HEK293 (cell line): ENCODE data around the gene SH3RF3.
A peak's percentile ranks its signal among the peaks of the same experiment; 100 is the strongest.

ENCODE experiments used
- CTCF ChIA-PET: fragments of 350-600 bp; formaldehyde crosslinking; extraction: SDS; loops from one replicate; lab custom pipeline; 2021; ENCODE audit warnings: antibody characterized with exemption; lab: Yijun Ruan, JAX
- POLR2A ChIA-PET: fragments of 300-600 bp; formaldehyde crosslinking; extraction: SDS; loops from one replicate; lab custom pipeline; 2020; ENCODE audit warnings: antibody characterized with exemption, inconsistent platforms; lab: Yijun Ruan, JAX
- H3K27ac ChIP-seq: fragments of 200-500 bp; sonication (Bioruptor generic); 2 replicates; pipeline ENCODE4 v1.5.1; 2014; ENCODE audit warnings: low read depth, low read length, control low read depth, inconsistent platforms; ENCODE audit errors: extremely low read depth
- H3K36me3 ChIP-seq, 2 experiments: fragments of 200-500 bp in 1 of 2; sonication (Bioruptor generic) in 1 of 2; 1 replicate in 1 of 2; 2 replicates in 1 of 2; pipeline ENCODE4 v1.5.1; 2014 to 2017; ENCODE audit warnings: inconsistent platforms in 2 of 2, low read length in 2 of 2; ENCODE audit not compliant: control insufficient read depth in 2 of 2, insufficient read depth in 1 of 2
- H3K4me1 ChIP-seq: fragments of 200-500 bp; sonication (Bioruptor generic); 2 replicates; pipeline ENCODE4 v1.5.1; 2014; ENCODE audit warnings: mild to moderate bottlenecking, low read length, inconsistent platforms; ENCODE audit not compliant: control insufficient read depth, insufficient read depth
- H3K4me3 ChIP-seq: 2 replicates; pipeline ENCODE4 v1.5.1; 2011; ENCODE audit warnings: low read depth, mild to moderate bottlenecking, control low read depth, low read length, moderate library complexity
- H3K9me3 ChIP-seq: fragments of 200-500 bp; sonication (Bioruptor generic); 2 replicates; pipeline ENCODE4 v1.5.1; 2014; ENCODE audit warnings: low read depth, low read length, inconsistent platforms; ENCODE audit not compliant: control insufficient read depth, insufficient read depth
- EGR2 ChIP-seq: fragments of 450-650 bp; formaldehyde crosslinking; IDR thresholded peaks from 2 replicates; pipeline ENCODE4 v1.5.1; 2016; ENCODE audit warnings: low read depth, missing biosample characterization, missing genetic modification characterization
- KLF17 ChIP-seq: fragments of 450-650 bp; formaldehyde crosslinking; IDR thresholded peaks from 2 replicates; pipeline ENCODE4 v1.5.1; 2016; ENCODE audit warnings: missing biosample characterization, missing genetic modification characterization
- PBX3 ChIP-seq: sonication (generic); formaldehyde crosslinking; IDR thresholded peaks from 2 replicates; pipeline ENCODE4 v1.8.1; 2022; ENCODE audit warnings: mild to moderate bottlenecking, moderate library complexity, missing genetic modification reagents
- ZFHX2 ChIP-seq: fragments of 450-650 bp; formaldehyde crosslinking; conservative IDR thresholded peaks from 2 replicates; pipeline ENCODE4 v1.5.1; 2016; ENCODE audit warnings: missing biosample characterization, missing genetic modification characterization
- ZNF10 ChIP-seq: fragments of 450-650 bp; formaldehyde crosslinking; IDR thresholded peaks from 2 replicates; pipeline ENCODE4 v1.5.1; 2017; ENCODE audit warnings: missing biosample characterization, missing genetic modification characterization
- ZNF132 ChIP-seq: fragments of 450-650 bp; formaldehyde crosslinking; IDR thresholded peaks from 2 replicates; pipeline ENCODE4 v1.5.1; 2017; ENCODE audit warnings: missing biosample characterization, missing genetic modification characterization, borderline replicate concordance
- ZNF155 ChIP-seq: fragments of 450-650 bp; formaldehyde crosslinking; IDR thresholded peaks from 2 replicates; pipeline ENCODE4 v1.5.1; 2016; ENCODE audit warnings: missing biosample characterization, missing genetic modification characterization
- ZNF16 ChIP-seq: fragments of 450-650 bp; formaldehyde crosslinking; IDR thresholded peaks from 2 replicates; pipeline ENCODE4 v1.5.1; 2016; ENCODE audit warnings: low read depth, missing biosample characterization, missing genetic modification characterization
- ZNF221 ChIP-seq: fragments of 450-650 bp; formaldehyde crosslinking; IDR thresholded peaks from 2 replicates; pipeline ENCODE4 v1.5.1; 2017; ENCODE audit warnings: missing biosample characterization, missing genetic modification characterization, borderline replicate concordance
- ZNF239 ChIP-seq: fragments of 450-650 bp; formaldehyde crosslinking; IDR thresholded peaks from 2 replicates; pipeline ENCODE4 v1.5.1; 2016; ENCODE audit warnings: missing biosample characterization, missing genetic modification characterization
- ZNF391 ChIP-seq: fragments of 450-650 bp; formaldehyde crosslinking; IDR thresholded peaks from 2 replicates; pipeline ENCODE4 v1.5.1; 2016; ENCODE audit warnings: low read depth, missing biosample characterization, missing genetic modification characterization, borderline replicate concordance
- ZNF398 ChIP-seq: fragments of 450-650 bp; formaldehyde crosslinking; IDR thresholded peaks from 2 replicates; pipeline ENCODE4 v1.5.1; 2017; ENCODE audit warnings: missing biosample characterization, missing genetic modification characterization
- ZNF433 ChIP-seq: fragments of 450-650 bp; formaldehyde crosslinking; IDR thresholded peaks from 2 replicates; pipeline ENCODE4 v1.5.1; 2016; ENCODE audit warnings: missing biosample characterization, missing genetic modification characterization, low read depth
- ZNF510 ChIP-seq: fragments of 450-650 bp; formaldehyde crosslinking; IDR thresholded peaks from 2 replicates; pipeline ENCODE4 v1.5.1; 2018; ENCODE audit warnings: mild to moderate bottlenecking, missing genetic modification characterization, missing biosample characterization; ENCODE audit not compliant: insufficient replicate concordance
- ZNF513 ChIP-seq: fragments of 450-650 bp; IDR thresholded peaks from 2 replicates; pipeline ENCODE4 v1.5.1; 2018; ENCODE audit warnings: missing biosample characterization, missing genetic modification characterization
- ZNF514 ChIP-seq: fragments of 450-650 bp; formaldehyde crosslinking; IDR thresholded peaks from 2 replicates; pipeline ENCODE4 v1.5.1; 2016; ENCODE audit warnings: missing biosample characterization, missing genetic modification characterization
- ZNF555 ChIP-seq: fragments of 450-650 bp; formaldehyde crosslinking; conservative IDR thresholded peaks from 2 replicates; pipeline ENCODE4 v1.5.1; 2017; ENCODE audit warnings: missing biosample characterization, mild to moderate bottlenecking, missing genetic modification characterization, inconsistent platforms
- ZNF623 ChIP-seq: fragments of 450-650 bp; formaldehyde crosslinking; IDR thresholded peaks from 2 replicates; pipeline ENCODE4 v1.5.1; 2016; ENCODE audit warnings: missing biosample characterization, missing genetic modification characterization
- ZNF707 ChIP-seq: fragments of 450-650 bp; formaldehyde crosslinking; IDR thresholded peaks from 2 replicates; pipeline ENCODE4 v1.5.1; 2016; ENCODE audit warnings: missing biosample characterization, missing genetic modification characterization
- ZNF837 ChIP-seq: fragments of 450-650 bp; formaldehyde crosslinking; IDR thresholded peaks from 2 replicates; pipeline ENCODE4 v1.5.1; 2016; ENCODE audit warnings: missing biosample characterization, missing genetic modification characterization
- TF ChIP-seq, protein P1 (sequence below): fragments of 450-650 bp; formaldehyde crosslinking; IDR thresholded peaks from 2 replicates; pipeline ENCODE4 v1.5.1; 2017; ENCODE audit warnings: missing biosample characterization, missing genetic modification characterization

SH3RF3 gene

DNA sequence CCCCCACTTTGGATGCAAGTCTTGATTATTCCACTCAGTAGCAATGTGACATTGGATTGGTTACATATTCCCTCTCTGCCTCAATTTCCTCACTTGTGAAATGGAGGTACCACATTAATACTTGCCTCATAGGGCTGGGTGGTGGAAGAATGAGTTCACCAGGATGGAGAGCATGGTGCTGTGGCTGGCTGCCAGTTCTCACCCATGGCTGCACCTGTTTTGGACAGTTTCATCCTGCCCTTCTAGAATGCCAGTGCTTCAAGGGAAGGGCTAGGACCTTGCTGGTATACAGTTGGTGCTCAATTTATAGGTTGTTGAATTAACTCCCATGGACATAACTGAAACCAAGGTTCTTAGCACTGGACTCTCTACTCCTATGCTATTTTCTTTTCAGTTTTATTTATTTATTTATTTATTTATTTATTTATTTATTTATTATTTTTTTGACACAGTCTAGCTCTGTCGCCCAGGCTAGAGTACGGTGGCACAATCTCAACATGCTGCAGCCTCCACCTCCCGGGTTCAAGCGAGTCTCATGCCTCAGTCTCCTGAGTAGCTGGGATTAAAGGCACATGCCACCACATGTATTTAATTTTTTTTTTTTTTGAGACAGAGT lies 5.3 kb upstream of the SH3RF3 start (continued):
- TF ChIP-seq ZNF398 (tag by site-specific recombination): no peak
- TF ChIP-seq ZNF514 (tag by site-specific recombination): no peak
- TF ChIP-seq KLF17: no peak
- no peak for TF ChIP-seq ZNF837 (tag by site-specific recombination)
- TF ChIP-seq, all 188 proteins: peak for 20

- Histone ChIP-seq H3K36me3 (no peaks in the 10 kb centered on the region), H3K9me3 (no peaks in the 10 kb centered on the region), H3K27ac (no peak overlapping the region), H3K4me1 (peaks cover 6% of the 10 kb centered on the region), H3K4me3 (no peak overlapping the region)
- ChIA-PET POLR2A (no interaction called here), CTCF (no interaction called here)
- TF ChIP-seq EGR2 (tag by site-specific recombination) (peak; percentile 54; the same call in 1 of the 2 replicates), ZFHX2 (tag by site-specific recombination) (peak; percentile 49), ZNF391 (no peak)
These were observed 3.9 kb upstream of the SH3RF3 start for GRCh38 chr2:109124982-109125592.

DNA sequence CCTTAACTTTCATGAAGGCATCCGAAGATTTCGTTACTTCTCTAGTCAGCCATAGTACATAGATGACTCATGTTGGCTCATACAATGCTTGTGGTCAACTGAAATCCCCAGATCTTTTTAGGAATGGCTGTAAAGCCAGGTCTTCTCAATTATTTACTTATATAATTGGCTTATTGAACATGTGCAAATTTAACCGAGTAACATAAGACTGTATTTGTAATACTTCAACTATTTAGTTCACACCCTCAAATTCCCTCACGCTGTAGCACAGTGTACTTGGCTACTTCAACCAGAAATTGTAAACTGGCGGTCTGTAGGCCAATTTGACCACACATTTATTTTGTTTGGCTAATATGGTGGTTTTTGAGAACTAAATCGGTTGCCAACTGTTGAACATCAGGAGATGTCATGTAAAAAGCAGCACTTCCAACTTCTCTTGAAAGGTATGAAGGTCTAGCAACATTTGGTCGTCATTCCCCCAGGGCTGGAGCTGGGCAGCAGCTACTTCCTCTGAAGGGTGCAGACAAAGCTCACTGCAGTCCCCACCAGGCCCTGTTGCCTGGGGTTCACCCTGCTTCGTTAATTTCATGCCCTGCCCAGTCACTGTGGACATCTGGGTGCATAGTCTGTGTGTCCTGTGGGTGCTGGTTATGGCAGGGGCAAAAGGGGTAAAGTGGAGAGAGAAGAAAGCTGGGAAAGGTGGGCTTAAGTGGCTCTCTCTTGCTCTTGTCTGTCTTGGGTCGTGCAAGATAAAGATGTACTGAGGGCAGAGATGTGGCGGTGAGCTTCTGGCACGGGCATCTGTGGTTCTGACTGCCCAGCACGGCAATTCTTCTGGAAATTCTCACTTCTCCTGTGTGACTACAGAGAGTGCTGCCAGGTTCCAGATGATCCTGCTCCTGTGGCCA lies 3.2 kb upstream of the SH3RF3 start:
- CTCF ChIA-PET: interaction anchor here (3.8 kb wide), 1 partner anchor 385 kb away, joined by 26 read pairs; no protein-coding TSS in a partner anchor
- no peak overlapping the region; the same call in 1 of the 2 replicates for H3K27ac ChIP-seq
- TF ChIP-seq ZNF623 (tag by site-specific recombination) (no peak), EGR2 (tag by site-specific recombination) (no peak), ZNF155 (tag by site-specific recombination) (no peak), ZNF510 (tag by site-specific recombination) (no peak), ZNF132 (tag by site-specific recombination) (no peak), ZNF433 (tag by site-specific recombination) (no peak), ZNF221 (no peak), ZNF555 (tag by site-specific recombination) (no peak), ZNF10 (tag by site-specific recombination) (no peak), PBX3 (no peak), ZNF513 (no peak), ZNF707 (tag by site-specific recombination) (no peak), ZNF398 (tag by site-specific recombination) (no peak), ZNF16 (tag by site-specific recombination) (no peak), ZNF239 (tag by site-specific recombination) (no peak)
- TF ChIP-seq, protein P1, sequence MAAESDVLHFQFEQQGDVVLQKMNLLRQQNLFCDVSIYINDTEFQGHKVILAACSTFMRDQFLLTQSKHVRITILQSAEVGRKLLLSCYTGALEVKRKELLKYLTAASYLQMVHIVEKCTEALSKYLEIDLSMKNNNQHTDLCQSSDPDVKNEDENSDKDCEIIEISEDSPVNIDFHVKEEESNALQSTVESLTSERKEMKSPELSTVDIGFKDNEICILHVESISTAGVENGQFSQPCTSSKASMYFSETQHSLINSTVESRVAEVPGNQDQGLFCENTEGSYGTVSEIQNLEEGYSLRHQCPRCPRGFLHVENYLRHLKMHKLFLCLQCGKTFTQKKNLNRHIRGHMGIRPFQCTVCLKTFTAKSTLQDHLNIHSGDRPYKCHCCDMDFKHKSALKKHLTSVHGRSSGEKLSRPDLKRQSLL (tag by site-specific recombination): no peak

More for the DNA sequence above, 3.2 kb upstream of the SH3RF3 start:
- H3K36me3 ChIP-seq: no peaks in the 10 kb centered on the region
- POLR2A ChIA-PET: interaction anchor here (0.5 to 0.6 kb wide), 2 partner anchors 80 to 486 kb away, joined by 3 to 4 read pairs; no protein-coding TSS in a partner anchor
- H3K9me3 ChIP-seq: no peaks in the 10 kb centered on the region
- no peak overlapping the region for H3K4me3 ChIP-seq
- H3K4me1 ChIP-seq: peaks cover 6% of the 10 kb centered on the region
